Measurements from ENCODE around the gene EEF1A1. TPM values are rescaled to one million over a fixed set of nuclear protein-coding genes. Genes with fewer than 3 reads are reported as not detected.
"Not testable (repeated sequence)": the region's sequence is repeated elsewhere in the genome, so short reads cannot be mapped to it uniquely, and the experiment has no call there.

EEF1A1 gene
- total and polyA plus RNA-seq, 7 experiments from 2014 or later: 8,219 to 15,585 (median 15,428) TPM

DNA sequence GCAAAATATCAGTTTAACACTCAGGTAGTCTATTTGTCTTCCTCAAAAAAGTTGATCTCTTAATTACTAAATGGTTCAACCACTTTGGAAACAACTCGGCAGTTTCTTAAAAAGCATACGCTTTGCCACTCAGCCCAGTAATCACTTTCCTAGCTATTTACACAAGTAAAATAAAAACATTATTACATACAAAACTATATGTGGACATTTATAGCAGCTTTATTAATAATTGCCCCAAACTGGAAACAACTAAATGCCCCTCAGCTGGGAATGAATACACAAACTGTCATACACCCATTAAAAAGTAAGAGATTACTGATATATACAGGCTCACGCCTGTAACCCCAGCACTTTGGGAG is 7.4 kb downstream of the EEF1A1 start:
- intact Hi-C loops (cut with micrococcal nuclease): loop anchor here in 1 of 2 donors (10.0 kb wide), 1 partner anchor 221 kb away; no protein-coding TSS in a partner anchor

DNA sequence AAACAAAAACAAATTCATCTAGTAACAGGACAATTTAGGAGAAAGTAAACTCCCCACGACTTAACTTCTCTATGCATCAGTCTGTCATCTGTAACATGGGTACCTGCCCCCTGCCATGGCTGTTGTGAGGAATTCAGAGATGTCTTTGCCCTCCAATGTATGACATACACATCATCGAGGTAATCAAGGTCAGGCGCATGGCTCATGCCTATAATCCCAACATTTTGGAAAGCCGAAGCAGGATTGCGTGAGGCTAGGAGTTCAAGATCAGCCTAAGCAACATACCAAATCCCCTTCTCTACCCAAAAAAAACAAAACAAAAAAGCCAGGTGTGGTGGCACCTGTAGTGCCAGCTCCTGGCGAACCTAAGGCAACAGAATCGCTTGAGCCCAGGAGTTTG is 9.0 kb downstream of the EEF1A1 start:
- Mint-ChIP-seq H3K27ac (peak overlapping the region in 3 of 9 donors; percentile 53 to 79 (median 74)), H3K27me3 (no peaks in the 10 kb centered on the region), H3K9me3 (peaks cover 0 to 7% (median 0%) of the 10 kb centered on the region in 11 donors), H3K4me1 (peaks cover 8 to 28% (median 21%) of the 10 kb centered on the region in 7 donors), H3K36me3 (peaks cover 1 to 21% (median 8%) of the 10 kb centered on the region in 5 donors), H3K4me3 (no peak overlapping the region)
- no peak overlapping the region for H3K27ac ChIP-seq (ENCODE audit: low read depth, low read length)
- no peak overlapping the region for H3K4me3 ChIP-seq (ENCODE audit: low read length)
- intact Hi-C loops (cut with micrococcal nuclease): loop anchor here in 1 of 2 donors (10.0 kb wide), 1 partner anchor 223 kb away; no protein-coding TSS in a partner anchor
- H3K4me1 ChIP-seq (ENCODE audit: control insufficient read depth in 2 of 2, insufficient read depth in 2 of 2, low read length in 2 of 2): peaks cover 13 to 23% of the 10 kb centered on the region in 2 donors
- ATAC-seq: no peak
- ChIA-PET CTCF (interaction anchor here (5.8 kb wide), 1 partner anchor 101 kb away, joined by 105 read pairs; no protein-coding TSS in a partner anchor), POLR2A (interaction anchor here (1.8 to 4.6 kb wide), 3 partner anchors 11 to 100 kb away, joined by 5 to 49 read pairs (median 36); partner anchors contain the start of gene EEF1A1)
- peaks cover 7 to 33% (median 11%) of the 10 kb centered on the region in 3 experiments for H3K36me3 ChIP-seq (ENCODE audit: control insufficient read depth in 2 of 3, insufficient read depth in 3 of 3, low read length in 3 of 3)
- DNase-seq: no peak
- no peaks in the 10 kb centered on the region for H3K9me3 ChIP-seq (ENCODE audit: control insufficient read depth in 2 of 3, low read length in 3 of 3)
- no peaks in the 10 kb centered on the region for H3K27me3 ChIP-seq (ENCODE audit: control insufficient read depth in 2 of 2, insufficient read depth in 2 of 2, low read length in 2 of 2)

More for the DNA sequence above, 7.4 kb downstream of the EEF1A1 start:
- peak overlapping the region in 5 of 9 donors; percentile 10 to 49 (median 23) for H3K27ac Mint-ChIP-seq
- no peaks in the 10 kb centered on the region for H3K27me3 Mint-ChIP-seq
- Histone ChIP-seq H3K27ac (ENCODE audit: low read depth, low read length) (no peak overlapping the region), H3K27me3 (ENCODE audit: control insufficient read depth in 2 of 2, insufficient read depth in 2 of 2, low read length in 2 of 2) (no peaks in the 10 kb centered on the region), H3K36me3 (ENCODE audit: control insufficient read depth in 2 of 3, insufficient read depth in 3 of 3, low read length in 3 of 3) (peaks cover 12 to 41% (median 19%) of the 10 kb centered on the region in 3 experiments), H3K4me1 (ENCODE audit: control insufficient read depth in 2 of 2, insufficient read depth in 2 of 2, low read length in 2 of 2) (peaks cover 21 to 36% of the 10 kb centered on the region in 2 donors), H3K9me3 (ENCODE audit: control insufficient read depth in 2 of 3, low read length in 3 of 3) (no peaks in the 10 kb centered on the region), H3K4me3 (ENCODE audit: low read length) (no peak overlapping the region)
- H3K4me1 Mint-ChIP-seq: peaks cover 12 to 41% (median 32%) of the 10 kb centered on the region in 7 donors
- ChIA-PET CTCF (interaction anchor here (0.6 to 5.8 kb wide), 6 partner anchors 10 to 1697 kb away, joined by 3 to 105 read pairs (median 3); no protein-coding TSS in a partner anchor), POLR2A (interaction anchor here (0.8 to 4.6 kb wide), 8 partner anchors 9 to 106 kb away, joined by 3 to 49 read pairs (median 4); partner anchors contain the start of gene EEF1A1)
- peak overlapping the region in 1 of 10 donors; percentile 38 for H3K4me3 Mint-ChIP-seq
- DNase-seq (no peak), ATAC-seq (peak; percentile 4)
- H3K36me3 Mint-ChIP-seq: peaks cover 5 to 33% (median 17%) of the 10 kb centered on the region in 5 donors
- peaks cover 0 to 7% (median 0%) of the 10 kb centered on the region in 11 donors for H3K9me3 Mint-ChIP-seq

DNA sequence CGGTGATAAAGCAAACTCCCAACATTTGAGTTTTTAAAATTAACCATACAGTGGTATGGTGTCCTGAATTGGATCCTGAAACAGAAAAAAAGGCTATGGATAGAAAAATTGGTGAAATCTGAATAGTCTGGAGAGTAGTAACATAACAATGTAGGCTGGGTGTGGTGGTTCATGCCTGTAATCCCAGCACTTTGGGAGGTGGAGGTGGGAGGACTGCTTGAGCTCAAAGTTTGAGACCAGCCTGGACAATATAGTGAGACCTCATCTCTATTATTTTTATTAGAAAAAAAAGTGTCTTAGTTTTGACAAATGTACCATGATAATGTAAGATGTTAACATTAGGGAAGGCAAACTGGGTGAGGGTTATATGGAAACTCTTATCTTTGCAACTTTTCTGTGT is 11.0 kb downstream of the EEF1A1 start:
- DNase-seq (no peak), ATAC-seq (no peak)
- peaks cover 0 to 10% (median 3%) of the 10 kb centered on the region in 7 donors for H3K4me1 Mint-ChIP-seq
- peak overlapping the region in 2 of 9 donors; percentile 18 to 61 for H3K27ac Mint-ChIP-seq
- peaks cover 0 to 16% (median under 1%) of the 10 kb centered on the region in 3 experiments for H3K36me3 ChIP-seq (ENCODE audit: control insufficient read depth in 2 of 3, insufficient read depth in 3 of 3, low read length in 3 of 3)
- no peaks in the 10 kb centered on the region for H3K27me3 Mint-ChIP-seq
- H3K4me3 ChIP-seq (ENCODE audit: low read length): no peak overlapping the region
- H3K4me3 Mint-ChIP-seq: no peak overlapping the region
- peaks cover 0 to 12% (median under 1%) of the 10 kb centered on the region in 5 donors for H3K36me3 Mint-ChIP-seq
- intact Hi-C loops (cut with micrococcal nuclease): loop anchor here in 1 of 2 donors (10.0 kb wide), 1 partner anchor 225 kb away; no protein-coding TSS in a partner anchor
- peaks cover 1 to 4% of the 10 kb centered on the region in 2 donors for H3K4me1 ChIP-seq (ENCODE audit: control insufficient read depth in 2 of 2, insufficient read depth in 2 of 2, low read length in 2 of 2)
- CTCF ChIA-PET: interaction anchor here (2.1 kb wide), 1 partner anchor 101 kb away, joined by 4 read pairs; no protein-coding TSS in a partner anchor
- peaks cover 0 to 6% (median 0%) of the 10 kb centered on the region in 11 donors for H3K9me3 Mint-ChIP-seq
- H3K27me3 ChIP-seq (ENCODE audit: control insufficient read depth in 2 of 2, insufficient read depth in 2 of 2, low read length in 2 of 2): no peaks in the 10 kb centered on the region
- peaks cover 0 to 4% (median 0%) of the 10 kb centered on the region in 3 experiments for H3K9me3 ChIP-seq (ENCODE audit: control insufficient read depth in 2 of 3, low read length in 3 of 3)
- POLR2A ChIA-PET: interaction anchor here (1.2 to 1.3 kb wide), 2 partner anchors 12 to 48 kb away, joined by 3 to 7 read pairs; partner anchors contain the start of gene MTO1
- no peak overlapping the region for H3K27ac ChIP-seq (ENCODE audit: low read depth, low read length)

DNA sequence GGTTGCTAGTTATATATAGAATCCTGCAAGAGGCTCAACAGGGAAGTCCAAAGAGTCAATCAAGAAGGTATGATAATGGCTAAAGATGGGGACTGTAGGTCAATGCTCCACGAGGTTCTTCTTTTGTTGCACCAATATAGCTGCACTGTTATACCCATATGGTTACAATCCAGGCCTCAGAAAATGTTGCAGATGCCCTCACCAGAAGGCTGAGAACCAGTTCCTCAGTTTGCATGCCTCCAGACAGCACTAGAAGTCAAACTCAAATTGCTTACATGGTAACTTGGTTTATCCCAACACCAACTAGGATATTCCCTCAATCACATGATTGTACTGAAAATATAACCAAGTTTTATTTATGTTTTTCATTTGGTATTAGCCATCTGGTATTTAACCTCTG is 12.1 kb downstream of the EEF1A1 start:
- Mint-ChIP-seq H3K36me3 (peaks cover 0 to 19% (median 8%) of the 10 kb centered on the region in 5 donors), H3K27ac (no peak overlapping the region), H3K4me3 (no peak overlapping the region), H3K9me3 (no peaks in the 10 kb centered on the region), H3K4me1 (peaks cover 0 to 6% (median 0%) of the 10 kb centered on the region in 7 donors), H3K27me3 (no peaks in the 10 kb centered on the region)
- no peak overlapping the region for H3K27ac ChIP-seq (ENCODE audit: low read depth, low read length)
- H3K4me1 ChIP-seq (ENCODE audit: control insufficient read depth in 2 of 2, insufficient read depth in 2 of 2, low read length in 2 of 2): no peaks in the 10 kb centered on the region
- H3K36me3 ChIP-seq (ENCODE audit: control insufficient read depth in 2 of 3, insufficient read depth in 3 of 3, low read length in 3 of 3): peaks cover 0 to 12% (median 0%) of the 10 kb centered on the region in 3 experiments
- ATAC-seq: no peak
- no peak overlapping the region for H3K4me3 ChIP-seq (ENCODE audit: low read length)
- ChIA-PET CTCF (no interaction called here), POLR2A (interaction anchor here (0.8 to 1.3 kb wide), 4 partner anchors 10 to 72 kb away, joined by 3 to 7 read pairs (median 4); partner anchors contain the start of gene MTO1)
- peaks cover 0 to 4% (median 0%) of the 10 kb centered on the region in 3 experiments for H3K9me3 ChIP-seq (ENCODE audit: control insufficient read depth in 2 of 3, low read length in 3 of 3)
- intact Hi-C loops (cut with micrococcal nuclease): no loop called here
- H3K27me3 ChIP-seq (ENCODE audit: control insufficient read depth in 2 of 2, insufficient read depth in 2 of 2, low read length in 2 of 2): no peaks in the 10 kb centered on the region
- DNase-seq: no peak

DNA sequence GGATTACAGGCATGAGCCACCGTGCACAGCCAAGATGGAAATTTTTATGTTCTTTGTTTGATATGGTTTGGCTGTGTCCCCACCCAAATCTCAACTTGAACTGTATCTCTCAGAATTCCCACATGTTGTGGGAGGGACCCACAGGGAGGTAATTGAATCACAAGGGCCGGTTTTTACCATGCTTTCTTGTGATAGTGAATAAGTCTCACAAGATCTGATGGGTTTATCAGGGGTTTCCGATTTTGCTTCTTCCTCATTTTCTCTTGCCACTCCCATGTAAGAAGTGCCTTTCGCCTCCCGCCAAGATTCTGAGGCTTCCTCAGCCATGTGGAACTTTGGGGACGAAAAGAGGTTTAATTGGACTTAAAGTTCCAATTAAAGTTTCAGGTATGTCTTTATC is 14.6 kb downstream of the EEF1A1 start:
- DNase-seq (no peak), ATAC-seq (no peak)
- no peaks in the 10 kb centered on the region for H3K9me3 Mint-ChIP-seq
- Histone ChIP-seq H3K36me3 (ENCODE audit: control insufficient read depth in 2 of 3, insufficient read depth in 3 of 3, low read length in 3 of 3) (peaks cover 2 to 22% (median 6%) of the 10 kb centered on the region in 3 experiments), H3K4me3 (ENCODE audit: low read length) (no peak overlapping the region), H3K27ac (ENCODE audit: low read depth, low read length) (no peak overlapping the region), H3K4me1 (ENCODE audit: control insufficient read depth in 2 of 2, insufficient read depth in 2 of 2, low read length in 2 of 2) (no peaks in the 10 kb centered on the region), H3K9me3 (ENCODE audit: control insufficient read depth in 2 of 3, low read length in 3 of 3) (peaks cover 0 to 4% (median 0%) of the 10 kb centered on the region in 3 experiments), H3K27me3 (ENCODE audit: control insufficient read depth in 2 of 2, insufficient read depth in 2 of 2, low read length in 2 of 2) (no peaks in the 10 kb centered on the region)
- peaks cover 0 to 4% (median 0%) of the 10 kb centered on the region in 7 donors for H3K4me1 Mint-ChIP-seq
- intact Hi-C loops (cut with micrococcal nuclease): no loop called here
- no peaks in the 10 kb centered on the region for H3K27me3 Mint-ChIP-seq
- no peak overlapping the region for H3K27ac Mint-ChIP-seq
- H3K36me3 Mint-ChIP-seq: peaks cover 0 to 20% (median 12%) of the 10 kb centered on the region in 5 donors
- ChIA-PET POLR2A (interaction anchor here (0.6 kb wide), 1 partner anchor 149 kb away, joined by 3 read pairs; no protein-coding TSS in a partner anchor), CTCF (no interaction called here)
- H3K4me3 Mint-ChIP-seq: no peak overlapping the region

DNA sequence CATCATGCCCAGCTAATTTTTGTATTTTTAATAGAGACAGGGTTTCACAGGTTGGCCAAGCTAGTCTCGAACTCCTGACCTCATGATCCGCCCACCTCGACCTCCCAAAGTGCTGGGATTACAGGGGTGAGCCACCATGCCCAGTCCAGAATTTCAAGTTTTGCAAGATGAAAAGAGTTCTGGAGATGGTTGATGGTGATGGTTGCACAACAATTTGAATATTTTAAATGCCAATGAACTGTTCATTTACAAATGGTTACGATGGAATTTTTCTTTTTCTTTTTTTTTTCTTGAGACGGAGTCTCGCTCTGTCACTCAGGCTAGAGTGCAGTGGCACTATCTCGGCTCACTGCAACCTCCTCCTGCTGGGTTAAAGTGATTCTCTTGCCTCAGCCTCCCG is 15.1 kb downstream of the EEF1A1 start:
- H3K4me3 Mint-ChIP-seq; H3K4me3 ChIP-seq (ENCODE audit: low read length); DNase-seq; ATAC-seq; H3K27ac ChIP-seq (ENCODE audit: low read depth, low read length); H3K9me3 ChIP-seq (ENCODE audit: control insufficient read depth in 2 of 3, low read length in 3 of 3); H3K4me1 Mint-ChIP-seq; H3K27me3 ChIP-seq (ENCODE audit: control insufficient read depth in 2 of 2, insufficient read depth in 2 of 2, low read length in 2 of 2); H3K9me3 Mint-ChIP-seq; H3K4me1 ChIP-seq (ENCODE audit: control insufficient read depth in 2 of 2, insufficient read depth in 2 of 2, low read length in 2 of 2); H3K27me3 Mint-ChIP-seq; intact Hi-C loops (cut with micrococcal nuclease); H3K27ac Mint-ChIP-seq; CTCF ChIA-PET: not testable (repeated sequence)
- peaks cover 0 to 20% (median 13%) of the 10 kb centered on the region in 5 donors for H3K36me3 Mint-ChIP-seq
- peaks cover 4 to 28% (median 10%) of the 10 kb centered on the region in 3 experiments for H3K36me3 ChIP-seq (ENCODE audit: control insufficient read depth in 2 of 3, insufficient read depth in 3 of 3, low read length in 3 of 3)
- POLR2A ChIA-PET: interaction anchor here (0.6 kb wide), 2 partner anchors 112 to 150 kb away, joined by 3 to 5 read pairs; no protein-coding TSS in a partner anchor
